Measurements from ENCODE around the gene UGT2B17.

- TF ChIP-seq POLR2A (IDR thresholded peaks at IDR 0.05; ENCODE audit: low read depth, low read length) (no peak), CTCF (conservative IDR thresholded peaks at IDR 0.05; ENCODE audit: low read depth, low read length) (no peak), RFX5 (IDR thresholded peaks at IDR 0.05; ENCODE audit: low read depth, low read length) (no peak), SMC3 (IDR thresholded peaks at IDR 0.05; ENCODE audit: low read depth, low read length) (no peak), CEBPB (IDR thresholded peaks at IDR 0.05; ENCODE audit: low read depth, low read length) (no peak), CHD1 (IDR thresholded peaks at IDR 0.05; ENCODE audit: low read depth, low read length) (no peak), MAFK (IDR thresholded peaks at IDR 0.05; ENCODE audit: low read depth, low read length) (no peak), MAZ (IDR thresholded peaks at IDR 0.05; ENCODE audit: borderline replicate concordance, low read depth, low read length) (no peak), MXI1 (IDR thresholded peaks at IDR 0.05; ENCODE audit: borderline replicate concordance, low read depth, low read length) (no peak), NFE2L2 (IDR thresholded peaks at IDR 0.05; ENCODE audit: low read depth, low read length) (no peak), RCOR1 (IDR thresholded peaks at IDR 0.05; ENCODE audit: insufficient replicate concordance, low read length) (no peak)
- TF ChIP-seq, protein P1, sequence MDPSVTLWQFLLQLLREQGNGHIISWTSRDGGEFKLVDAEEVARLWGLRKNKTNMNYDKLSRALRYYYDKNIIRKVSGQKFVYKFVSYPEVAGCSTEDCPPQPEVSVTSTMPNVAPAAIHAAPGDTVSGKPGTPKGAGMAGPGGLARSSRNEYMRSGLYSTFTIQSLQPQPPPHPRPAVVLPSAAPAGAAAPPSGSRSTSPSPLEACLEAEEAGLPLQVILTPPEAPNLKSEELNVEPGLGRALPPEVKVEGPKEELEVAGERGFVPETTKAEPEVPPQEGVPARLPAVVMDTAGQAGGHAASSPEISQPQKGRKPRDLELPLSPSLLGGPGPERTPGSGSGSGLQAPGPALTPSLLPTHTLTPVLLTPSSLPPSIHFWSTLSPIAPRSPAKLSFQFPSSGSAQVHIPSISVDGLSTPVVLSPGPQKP (IDR thresholded peaks at IDR 0.05; ENCODE audit: borderline replicate concordance, low read depth, low read length), result no peak
- TF ChIP-seq, protein P2, sequence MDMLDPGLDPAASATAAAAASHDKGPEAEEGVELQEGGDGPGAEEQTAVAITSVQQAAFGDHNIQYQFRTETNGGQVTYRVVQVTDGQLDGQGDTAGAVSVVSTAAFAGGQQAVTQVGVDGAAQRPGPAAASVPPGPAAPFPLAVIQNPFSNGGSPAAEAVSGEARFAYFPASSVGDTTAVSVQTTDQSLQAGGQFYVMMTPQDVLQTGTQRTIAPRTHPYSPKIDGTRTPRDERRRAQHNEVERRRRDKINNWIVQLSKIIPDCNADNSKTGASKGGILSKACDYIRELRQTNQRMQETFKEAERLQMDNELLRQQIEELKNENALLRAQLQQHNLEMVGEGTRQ (IDR thresholded peaks at IDR 0.05; ENCODE audit: low read depth, low read length), result no peak
Observed at GRCh38 chr4:68617003-68617698, 41.0 kb upstream of the UGT2B17 start.
